GM10248 (cell line): ENCODE results near the gene CPVL.

Source experiments
- CTCF ChIA-PET: fragments of 300-600 bp; sonication (Branson Sonifier 250); formaldehyde crosslinking; extraction: SDS; loops from one replicate; lab custom pipeline; 2021; ENCODE audit warnings: antibody characterized with exemption; lab: Yijun Ruan, JAX
- POLR2A ChIA-PET: fragments of 350-650 bp; sonication (Branson Sonifier 250); formaldehyde crosslinking; extraction: SDS; loops from one replicate; lab custom pipeline; 2020; ENCODE audit warnings: antibody characterized with exemption; lab: Yijun Ruan, JAX
- DNase-seq: peaks from one replicate; pipeline ENCODE4 v3.0.0; 2012; ENCODE audit errors: extremely low spot score
- TF ChIP-seq, protein P1 (sequence below): IDR thresholded peaks from 2 replicates; pipeline ENCODE4 v1.5.1; 2012; ENCODE audit warnings: mild to moderate bottlenecking, low read depth; ENCODE audit errors: extremely low read depth, missing control alignments, control extremely low read depth

Gene CPVL

DNA sequence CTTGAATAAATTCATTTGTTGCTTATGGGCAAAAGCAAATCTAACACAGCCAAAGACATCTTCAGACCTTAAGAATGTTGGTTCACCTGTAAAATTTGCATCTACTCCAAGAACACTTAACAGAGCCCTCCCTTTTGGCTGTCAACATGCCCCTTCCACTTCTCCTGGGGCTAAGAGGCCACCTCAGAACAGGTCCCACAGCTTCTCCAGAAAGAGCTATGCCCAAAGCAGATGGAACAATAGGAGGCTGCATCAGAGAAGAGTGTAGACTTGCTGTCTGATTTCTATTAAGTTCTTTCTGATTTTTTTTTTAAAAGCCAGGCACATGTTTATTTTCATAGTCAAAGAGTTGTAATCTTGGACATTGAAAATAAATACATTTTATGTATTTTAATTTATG lies 162.1 kb downstream of the CPVL start:
- ChIA-PET POLR2A (no interaction called here), CTCF (no interaction called here)
- DNase-seq, result no peak
- TF ChIP-seq, protein P1, sequence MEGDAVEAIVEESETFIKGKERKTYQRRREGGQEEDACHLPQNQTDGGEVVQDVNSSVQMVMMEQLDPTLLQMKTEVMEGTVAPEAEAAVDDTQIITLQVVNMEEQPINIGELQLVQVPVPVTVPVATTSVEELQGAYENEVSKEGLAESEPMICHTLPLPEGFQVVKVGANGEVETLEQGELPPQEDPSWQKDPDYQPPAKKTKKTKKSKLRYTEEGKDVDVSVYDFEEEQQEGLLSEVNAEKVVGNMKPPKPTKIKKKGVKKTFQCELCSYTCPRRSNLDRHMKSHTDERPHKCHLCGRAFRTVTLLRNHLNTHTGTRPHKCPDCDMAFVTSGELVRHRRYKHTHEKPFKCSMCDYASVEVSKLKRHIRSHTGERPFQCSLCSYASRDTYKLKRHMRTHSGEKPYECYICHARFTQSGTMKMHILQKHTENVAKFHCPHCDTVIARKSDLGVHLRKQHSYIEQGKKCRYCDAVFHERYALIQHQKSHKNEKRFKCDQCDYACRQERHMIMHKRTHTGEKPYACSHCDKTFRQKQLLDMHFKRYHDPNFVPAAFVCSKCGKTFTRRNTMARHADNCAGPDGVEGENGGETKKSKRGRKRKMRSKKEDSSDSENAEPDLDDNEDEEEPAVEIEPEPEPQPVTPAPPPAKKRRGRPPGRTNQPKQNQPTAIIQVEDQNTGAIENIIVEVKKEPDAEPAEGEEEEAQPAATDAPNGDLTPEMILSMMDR, result no peak

DNA sequence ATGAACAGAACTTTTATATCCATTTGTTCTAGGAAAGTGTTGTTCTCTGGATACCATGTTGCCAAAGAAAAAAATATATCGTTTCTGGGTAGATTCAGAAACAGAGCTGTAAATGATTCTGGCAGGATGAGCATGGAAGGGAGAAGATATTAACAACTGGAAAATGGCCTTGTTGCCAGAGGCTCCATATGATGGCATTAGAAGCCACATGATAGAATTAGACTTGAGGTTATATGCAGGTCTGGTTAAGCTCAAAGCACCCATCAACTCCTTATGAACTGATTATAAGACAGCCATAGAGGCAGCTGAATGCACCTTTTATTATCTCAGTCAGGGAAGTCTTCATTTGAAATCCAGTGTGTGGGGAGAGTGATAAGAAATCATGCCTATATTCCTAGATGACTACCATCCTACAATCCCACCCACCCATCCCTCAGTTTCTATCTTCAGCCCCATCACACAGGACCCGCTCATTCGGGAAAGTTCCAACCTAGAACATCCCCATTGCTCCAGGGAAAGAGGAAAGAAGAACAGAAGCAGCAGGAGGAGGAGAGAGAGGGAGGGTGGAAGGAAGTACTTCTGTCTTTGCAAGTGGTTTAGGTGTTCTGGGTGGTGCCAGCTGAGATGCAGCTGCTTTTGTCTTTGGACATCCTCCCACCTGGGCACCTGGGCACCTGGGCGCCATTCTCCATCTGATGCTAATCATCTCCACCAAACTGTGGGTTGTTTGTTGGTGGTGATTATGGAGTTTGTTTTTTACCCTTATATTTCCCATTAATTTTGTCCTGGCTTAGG lies 162.7 kb downstream of the CPVL start:
- CTCF ChIA-PET, result interaction anchor here (1.1 kb wide), 1 partner anchor 12 kb away, joined by 3 read pairs; no protein-coding TSS in a partner anchor
- POLR2A ChIA-PET, result no interaction called here
- TF ChIP-seq, protein P1, result no peak
- DNase-seq, result no peak

- TF ChIP-seq, protein P1, result no peak
- DNase-seq, result no peak
- CTCF ChIA-PET, result interaction anchor here (0.7 to 1.7 kb wide), 5 partner anchors 10 to 125 kb away, joined by 3 to 4 read pairs (median 4); no protein-coding TSS in a partner anchor
- POLR2A ChIA-PET, result no interaction called here
Measured at GRCh38 chr7:28981161-28981465, 165.2 kb downstream of the CPVL start.

- TF ChIP-seq, protein P1, result no peak
- ChIA-PET CTCF (interaction anchor here (0.7 to 1.7 kb wide), 5 partner anchors 9 to 126 kb away, joined by 3 to 4 read pairs (median 4); no protein-coding TSS in a partner anchor), POLR2A (no interaction called here)
- no peak for DNase-seq
Measured at GRCh38 chr7:28980451-28981160, 165.7 kb downstream of the CPVL start.

DNA sequence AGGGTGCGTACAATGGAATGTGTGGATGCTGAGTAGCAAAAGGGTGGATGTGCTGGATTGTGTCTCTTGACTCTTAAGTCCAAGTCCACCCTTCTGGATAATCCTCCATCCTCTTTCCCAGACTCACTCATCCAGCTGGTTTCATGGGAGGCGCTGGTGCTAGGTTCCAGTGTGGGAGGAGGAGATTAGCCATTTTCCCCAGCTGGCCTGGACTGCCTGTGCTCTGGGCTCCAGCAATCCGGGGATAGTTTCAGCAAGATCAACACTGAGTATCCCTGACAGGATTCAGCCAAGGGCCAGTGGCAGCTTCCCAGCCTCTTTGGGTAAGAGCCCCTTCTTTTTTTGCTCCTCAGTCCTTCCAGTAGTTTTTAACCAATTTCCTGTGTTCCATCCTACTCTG lies 166.6 kb downstream of the CPVL start:
- TF ChIP-seq, protein P1, result no peak
- ChIA-PET POLR2A (no interaction called here), CTCF (interaction anchor here (1.7 kb wide), 2 partner anchors 8 to 15 kb away, joined by 4 read pairs; no protein-coding TSS in a partner anchor)
- no peak for DNase-seq

DNA sequence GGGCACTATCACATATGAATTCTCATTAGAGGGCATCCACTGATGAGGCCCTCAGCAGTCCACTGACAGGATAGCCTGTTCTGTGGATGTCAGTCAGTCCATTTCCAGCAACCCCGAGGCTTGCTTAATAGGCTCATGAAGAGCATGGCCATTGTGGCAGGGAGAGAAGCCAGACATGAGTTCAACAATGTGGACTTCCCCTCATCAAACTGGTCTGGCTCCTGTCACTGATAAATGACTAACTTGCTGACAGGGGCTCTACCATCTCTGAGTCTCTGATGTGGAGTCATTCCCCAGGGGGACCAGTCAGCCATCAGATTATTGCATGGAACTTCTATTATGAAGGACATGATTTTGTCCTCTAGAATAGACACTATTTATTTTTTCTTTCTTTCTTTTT lies 168.5 kb downstream of the CPVL start:
- CTCF ChIA-PET, result no interaction called here
- POLR2A ChIA-PET, result no interaction called here
- TF ChIP-seq, protein P1, result no peak
- no peak for DNase-seq
